ENCODE results near the gene ARID1B. TPM values are rescaled to one million over a fixed set of nuclear protein-coding genes. Genes with fewer than 3 reads are reported as not detected.

The ARID1B gene
- total RNA-seq, 1 donor from 2014 or later, result 47.3 TPM

DNA sequence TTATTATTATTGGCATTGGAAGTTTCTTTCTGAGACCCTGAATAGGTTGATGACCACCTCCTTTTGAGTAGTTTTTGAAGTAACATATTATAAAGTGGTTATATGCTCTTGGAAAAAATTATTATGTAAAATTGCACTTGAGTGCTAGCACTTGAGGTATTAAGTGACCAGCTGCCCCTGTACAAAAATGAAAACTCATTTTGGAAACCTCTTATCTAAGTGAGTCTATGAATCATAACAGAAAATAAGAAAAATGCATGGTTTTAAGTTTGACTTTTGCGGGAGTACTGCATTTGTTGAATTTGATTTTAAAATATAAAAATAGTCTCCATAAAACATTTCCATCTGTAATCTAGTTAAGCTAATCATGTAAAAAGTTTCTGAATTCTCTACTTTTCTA, 297.8 kb downstream of the ARID1B start:
- H3K27me3 ChIP-seq (ENCODE audit: control insufficient read depth, insufficient read depth, low read length), result no peaks in the 10 kb centered on the region
- TF ChIP-seq, protein P1, sequence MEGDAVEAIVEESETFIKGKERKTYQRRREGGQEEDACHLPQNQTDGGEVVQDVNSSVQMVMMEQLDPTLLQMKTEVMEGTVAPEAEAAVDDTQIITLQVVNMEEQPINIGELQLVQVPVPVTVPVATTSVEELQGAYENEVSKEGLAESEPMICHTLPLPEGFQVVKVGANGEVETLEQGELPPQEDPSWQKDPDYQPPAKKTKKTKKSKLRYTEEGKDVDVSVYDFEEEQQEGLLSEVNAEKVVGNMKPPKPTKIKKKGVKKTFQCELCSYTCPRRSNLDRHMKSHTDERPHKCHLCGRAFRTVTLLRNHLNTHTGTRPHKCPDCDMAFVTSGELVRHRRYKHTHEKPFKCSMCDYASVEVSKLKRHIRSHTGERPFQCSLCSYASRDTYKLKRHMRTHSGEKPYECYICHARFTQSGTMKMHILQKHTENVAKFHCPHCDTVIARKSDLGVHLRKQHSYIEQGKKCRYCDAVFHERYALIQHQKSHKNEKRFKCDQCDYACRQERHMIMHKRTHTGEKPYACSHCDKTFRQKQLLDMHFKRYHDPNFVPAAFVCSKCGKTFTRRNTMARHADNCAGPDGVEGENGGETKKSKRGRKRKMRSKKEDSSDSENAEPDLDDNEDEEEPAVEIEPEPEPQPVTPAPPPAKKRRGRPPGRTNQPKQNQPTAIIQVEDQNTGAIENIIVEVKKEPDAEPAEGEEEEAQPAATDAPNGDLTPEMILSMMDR (IDR thresholded peaks at IDR 0.05; ENCODE audit: insufficient read depth, low read length, poor library complexity, severe bottlenecking), result no peak

DNA sequence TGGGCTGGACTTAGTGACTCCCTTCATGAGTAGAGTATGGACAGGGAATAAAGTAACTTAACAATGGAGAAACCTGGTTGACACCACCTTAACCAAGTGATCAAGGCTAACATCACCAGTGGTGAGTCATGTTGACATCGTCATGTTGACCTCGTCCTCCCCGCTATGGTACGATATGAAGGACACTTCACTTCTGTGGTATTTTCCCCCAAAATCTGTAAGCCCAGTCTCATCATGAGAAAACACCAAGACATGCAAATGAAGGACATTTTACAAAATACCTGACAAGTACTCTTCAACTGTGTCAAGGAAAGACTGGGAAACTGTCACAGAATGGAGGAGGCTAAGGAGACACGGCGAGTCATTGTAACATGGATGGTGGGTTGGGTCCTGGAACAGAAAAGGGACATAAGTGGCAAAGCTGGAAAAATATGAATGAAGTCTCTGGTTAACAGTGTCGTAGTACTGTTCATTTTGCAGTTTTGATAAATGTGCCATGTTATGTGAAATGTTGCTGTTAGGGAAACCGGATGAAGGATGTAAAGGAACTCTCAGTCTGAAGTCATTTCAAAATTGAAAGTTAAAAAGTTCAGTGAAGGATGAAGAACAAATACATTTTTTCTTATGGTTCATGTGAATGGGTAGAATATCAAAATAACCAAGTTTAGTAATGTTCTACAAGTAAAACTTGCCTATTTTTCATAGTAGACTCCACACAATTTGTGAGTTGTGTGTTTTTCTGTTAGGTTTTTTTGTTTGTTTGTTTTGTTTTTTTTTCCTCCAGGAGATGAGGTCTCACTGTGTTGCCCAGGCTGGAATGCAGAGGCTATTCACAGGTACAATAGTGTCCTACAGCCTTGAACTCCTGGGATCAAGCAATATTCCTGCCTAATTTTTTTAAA, 298.6 kb downstream of the ARID1B start:
- DNase-seq (ENCODE audit: low read depth), result no peak
- H3K27me3 ChIP-seq (ENCODE audit: control insufficient read depth, insufficient read depth, low read length), result no peaks in the 10 kb centered on the region

More for the DNA sequence above, 297.8 kb downstream of the ARID1B start:
- Histone ChIP-seq H3K4me3 (ENCODE audit: low read depth, low read length) (no peak overlapping the region), H3K36me3 (ENCODE audit: control insufficient read depth, insufficient read depth, low read length) (no peaks in the 10 kb centered on the region)
- DNase-seq (ENCODE audit: low read depth), result no peak

DNA sequence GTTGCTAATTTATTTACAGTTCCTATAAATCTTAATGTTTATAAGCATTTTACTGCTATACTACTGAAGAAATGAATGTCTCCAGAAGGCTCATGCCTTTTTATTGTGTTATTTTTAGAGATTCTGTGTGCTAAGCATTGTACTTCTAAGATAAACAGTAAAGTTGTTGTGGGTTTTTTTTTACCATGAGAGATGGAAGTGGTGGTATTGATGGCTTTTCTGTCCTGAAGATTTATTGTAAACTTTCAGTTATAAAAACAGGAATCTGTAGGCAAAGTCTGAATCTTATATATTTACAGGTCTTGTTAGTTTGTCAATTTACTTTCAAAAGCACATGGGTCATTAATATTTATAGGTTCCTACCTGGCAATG, 299.3 kb downstream of the ARID1B start:
- TF ChIP-seq, protein P1 (IDR thresholded peaks at IDR 0.05; ENCODE audit: insufficient read depth, low read length, poor library complexity, severe bottlenecking), result no peak
- Histone ChIP-seq H3K27me3 (ENCODE audit: control insufficient read depth, insufficient read depth, low read length) (no peaks in the 10 kb centered on the region), H3K4me3 (ENCODE audit: low read depth, low read length) (no peak overlapping the region), H3K36me3 (ENCODE audit: control insufficient read depth, insufficient read depth, low read length) (no peaks in the 10 kb centered on the region)
- DNase-seq (ENCODE audit: low read depth), result no peak

More for the DNA sequence above, 298.6 kb downstream of the ARID1B start:
- Histone ChIP-seq H3K36me3 (ENCODE audit: control insufficient read depth, insufficient read depth, low read length) (no peaks in the 10 kb centered on the region), H3K4me3 (ENCODE audit: low read depth, low read length) (no peak overlapping the region)
- TF ChIP-seq, protein P1 (IDR thresholded peaks at IDR 0.05; ENCODE audit: insufficient read depth, low read length, poor library complexity, severe bottlenecking), result no peak

DNA sequence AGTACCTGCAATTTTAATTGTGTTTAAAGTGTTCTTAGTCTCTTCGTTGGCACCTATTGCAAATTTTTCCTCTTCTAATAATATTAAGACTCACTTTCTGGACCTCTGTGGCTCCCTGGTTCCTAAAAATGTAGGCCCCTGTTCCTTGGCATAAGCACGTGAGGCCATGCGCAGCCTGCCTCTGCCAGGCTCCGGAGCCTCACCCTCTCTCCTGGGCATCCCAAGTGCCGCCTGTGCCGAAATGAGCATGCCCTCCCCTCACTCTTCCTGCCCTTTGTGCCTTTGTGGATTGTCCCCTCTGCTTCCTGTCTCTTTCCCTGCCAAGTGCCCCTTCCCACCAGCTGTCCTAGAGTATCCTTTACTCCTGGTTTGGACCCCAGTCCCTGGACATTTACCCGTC, 300.1 kb downstream of the ARID1B start:
- no peaks in the 10 kb centered on the region for H3K27me3 ChIP-seq (ENCODE audit: control insufficient read depth, insufficient read depth, low read length)
- no peak overlapping the region for H3K4me3 ChIP-seq (ENCODE audit: low read depth, low read length)
- no peak for DNase-seq (ENCODE audit: low read depth)
- TF ChIP-seq, protein P1 (IDR thresholded peaks at IDR 0.05; ENCODE audit: insufficient read depth, low read length, poor library complexity, severe bottlenecking), result no peak
- no peaks in the 10 kb centered on the region for H3K36me3 ChIP-seq (ENCODE audit: control insufficient read depth, insufficient read depth, low read length)

DNA sequence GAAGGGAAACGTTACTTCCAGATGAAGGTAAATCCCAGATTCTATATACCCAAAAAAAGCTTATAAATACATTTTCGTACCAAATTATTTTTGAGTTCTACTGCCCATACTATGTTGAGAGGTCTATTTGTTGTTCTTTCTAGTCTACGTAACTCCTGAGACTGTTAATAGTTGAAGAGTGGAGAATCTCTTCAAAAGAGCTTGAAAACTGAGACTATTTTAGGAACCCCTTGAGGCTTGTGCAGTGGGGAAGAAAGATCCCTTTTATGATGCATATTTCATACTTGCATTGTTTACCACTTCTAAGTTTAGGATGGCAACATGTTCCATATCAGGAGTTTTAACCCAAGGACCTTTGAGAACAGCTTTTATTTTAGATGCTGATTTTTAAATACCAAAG, 301.1 kb downstream of the ARID1B start:
- no peaks in the 10 kb centered on the region for H3K27me3 ChIP-seq (ENCODE audit: control insufficient read depth, insufficient read depth, low read length)
- DNase-seq (ENCODE audit: low read depth), result no peak
- no peak overlapping the region for H3K4me3 ChIP-seq (ENCODE audit: low read depth, low read length)
- TF ChIP-seq, protein P1 (IDR thresholded peaks at IDR 0.05; ENCODE audit: insufficient read depth, low read length, poor library complexity, severe bottlenecking), result no peak
- H3K36me3 ChIP-seq (ENCODE audit: control insufficient read depth, insufficient read depth, low read length), result no peaks in the 10 kb centered on the region
